Stimulated activated CD8-positive, alpha-beta memory T cell treated with anti-CD3 and anti-CD28 coated beads, Interleukin-12 subunit alpha, Interleukin-12 subunit beta, amount 100 ng/mL, for 24 hours (primary cell): ENCODE data around the gene ILRUN.
"Not testable (repeated sequence)": the region's sequence is repeated elsewhere in the genome, so short reads cannot be mapped to it uniquely, and the experiment has no call there.

ENCODE experiments used
- DNase-seq: peaks from one replicate; pipeline ENCODE4 v3.0.0-alpha.2; 2020; ENCODE audit errors: extremely low read depth

Gene ILRUN

DNA sequence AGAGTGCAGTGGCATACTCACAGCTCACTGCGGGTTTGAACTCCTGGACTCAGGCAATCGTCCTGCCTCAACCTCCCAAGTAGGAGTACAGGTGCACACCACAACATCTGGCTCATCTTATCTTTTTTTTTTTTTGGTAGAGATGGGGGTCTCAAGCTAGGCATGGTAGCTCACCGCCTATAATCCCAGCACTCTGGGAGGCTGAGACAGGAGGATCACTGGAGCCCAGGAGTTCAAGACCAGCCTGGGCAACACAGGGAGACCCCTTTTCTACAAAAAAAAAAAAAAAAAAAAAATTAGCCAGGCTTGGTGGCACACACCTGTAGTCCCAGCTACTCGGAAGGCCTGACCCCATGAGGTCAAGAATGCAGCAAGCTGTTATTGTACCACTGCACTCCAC, 31.5 kb downstream of the ILRUN start:
- DNase-seq, result no peak

DNA sequence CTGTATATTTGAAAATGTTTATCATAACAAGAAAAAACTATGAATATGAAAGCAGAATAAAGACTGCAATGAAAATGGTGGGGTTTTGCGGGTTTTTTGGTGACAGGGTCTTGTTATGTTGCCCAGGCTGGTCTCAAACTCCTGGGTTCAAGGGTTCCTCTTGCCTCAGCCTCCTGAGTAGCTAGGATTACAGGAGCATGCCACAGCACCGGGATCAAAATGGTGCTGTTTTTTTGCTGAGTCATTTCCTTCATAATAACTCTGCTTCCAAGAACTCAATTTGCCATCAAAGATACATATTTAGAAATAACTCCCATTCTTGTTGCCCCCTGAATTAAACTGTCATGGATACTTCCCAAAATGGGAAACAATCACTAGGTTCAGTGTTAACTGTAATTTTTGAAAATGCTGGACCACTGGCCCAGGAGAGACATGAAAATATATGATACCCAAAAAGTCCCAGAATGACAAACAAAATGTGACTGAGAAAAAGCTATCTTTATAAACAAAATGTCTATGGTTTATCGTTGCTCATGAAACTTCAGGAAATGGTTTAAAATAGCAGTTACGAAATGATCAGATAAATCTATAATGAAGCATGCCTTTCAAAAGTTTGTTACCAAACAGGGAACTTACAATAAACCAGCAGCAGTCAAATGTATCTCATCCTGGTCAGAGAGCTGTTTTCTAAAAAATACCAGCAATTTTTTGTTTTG, 32.2 kb downstream of the ILRUN start:
- no peak for DNase-seq

- no peak for DNase-seq
Observed at GRCh38 chr6:34663831-34664255, 32.7 kb downstream of the ILRUN start.

DNA sequence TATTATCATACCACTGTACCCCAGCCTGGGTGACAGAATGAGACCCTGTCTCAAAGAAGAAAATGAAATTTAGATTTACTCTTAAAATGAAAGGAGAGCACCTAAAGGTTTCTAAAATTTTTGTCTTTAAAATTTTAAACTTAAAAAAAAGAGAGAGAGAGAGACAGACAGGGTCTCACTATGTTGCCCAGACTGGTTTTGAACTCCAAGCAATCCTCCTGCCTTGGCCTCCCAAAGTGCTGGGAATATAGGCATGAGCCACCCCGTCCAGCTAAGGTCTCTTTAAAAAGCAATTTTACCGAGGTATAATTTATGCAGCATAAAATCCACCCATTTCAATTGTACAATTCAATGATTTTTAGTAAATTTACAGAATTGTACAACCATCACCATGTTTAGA, 33.2 kb downstream of the ILRUN start:
- no peak for DNase-seq

DNA sequence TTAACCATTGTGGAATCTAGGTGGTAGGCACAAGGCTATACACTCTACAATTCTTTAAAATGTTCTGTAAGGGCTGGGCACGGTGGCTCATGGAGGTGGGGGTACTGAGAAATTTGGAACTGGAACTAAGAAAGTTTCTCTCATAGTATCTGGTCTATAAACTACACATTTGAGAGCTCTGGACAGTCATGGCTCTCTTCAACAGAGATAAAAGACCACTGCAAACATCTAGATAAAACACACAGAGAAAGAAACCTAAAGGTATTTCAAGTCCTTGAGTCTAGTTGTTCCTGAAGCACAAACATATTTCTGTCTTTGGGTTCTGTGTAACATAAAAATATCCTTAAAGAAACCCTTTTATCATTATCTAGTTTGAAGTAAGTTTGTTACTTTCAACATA, 35.2 kb downstream of the ILRUN start:
- no peak for DNase-seq

DNA sequence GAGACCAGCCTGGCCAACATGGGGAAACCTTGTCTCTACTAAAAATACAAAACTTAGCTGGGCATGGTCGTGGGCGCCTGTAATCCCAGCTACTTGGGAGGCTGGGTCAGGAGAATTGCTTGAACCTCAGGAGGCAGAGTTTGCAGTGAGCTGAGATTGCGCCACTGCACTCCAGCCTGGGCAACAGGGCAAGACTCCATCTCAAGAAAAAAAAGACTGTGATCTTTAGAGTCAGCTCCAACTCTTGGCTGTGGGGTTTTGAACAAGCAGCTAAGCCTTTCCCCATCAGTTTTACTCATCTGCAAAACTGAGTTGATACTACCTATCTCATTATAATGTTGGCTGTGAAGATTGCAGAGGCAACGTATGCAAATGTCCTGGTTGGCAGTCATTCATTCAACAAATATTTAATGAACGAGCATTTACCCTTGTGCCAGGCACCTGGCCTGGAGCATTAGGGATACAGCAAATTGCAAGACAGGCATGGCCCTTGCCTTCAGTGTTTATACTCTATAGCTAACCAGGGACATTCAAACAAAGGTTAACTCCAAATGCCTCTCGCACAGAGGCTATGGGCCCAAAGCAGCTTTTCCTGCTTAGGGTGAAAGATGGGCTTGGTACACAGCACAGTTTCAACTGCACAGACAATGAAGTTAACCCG, 37.8 kb downstream of the ILRUN start:
- no peak for DNase-seq

DNA sequence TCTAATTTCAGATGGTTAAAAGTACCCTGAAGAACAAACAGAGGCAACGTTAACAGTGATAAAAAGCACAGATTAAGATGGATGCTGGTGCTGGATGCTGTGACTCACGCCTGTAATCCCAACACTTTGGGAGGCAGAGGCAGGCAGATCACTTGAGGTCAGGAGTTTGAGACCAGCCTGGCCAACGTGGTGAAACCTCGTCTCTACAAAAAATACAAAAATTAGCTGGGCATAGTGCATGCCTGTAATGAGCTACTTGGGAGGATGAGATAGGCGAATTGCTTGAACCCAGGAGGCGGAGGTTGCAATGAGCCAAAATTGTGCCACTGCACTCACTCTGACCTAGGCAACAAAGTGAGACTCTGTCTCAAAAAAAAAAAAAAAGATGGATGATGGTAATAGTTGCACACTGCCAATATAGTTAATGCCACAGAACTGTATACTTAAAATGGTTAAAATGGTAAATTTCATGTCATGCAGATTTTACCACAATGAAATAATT, 38.5 kb downstream of the ILRUN start:
- not testable (repeated sequence) for DNase-seq

GRCh38 chr6:34657307-34657978, 39.1 kb downstream of the ILRUN start:
- DNase-seq, result no peak

GRCh38 chr6:34657037-34657306, 39.6 kb downstream of the ILRUN start:
- DNase-seq, result no peak

DNA sequence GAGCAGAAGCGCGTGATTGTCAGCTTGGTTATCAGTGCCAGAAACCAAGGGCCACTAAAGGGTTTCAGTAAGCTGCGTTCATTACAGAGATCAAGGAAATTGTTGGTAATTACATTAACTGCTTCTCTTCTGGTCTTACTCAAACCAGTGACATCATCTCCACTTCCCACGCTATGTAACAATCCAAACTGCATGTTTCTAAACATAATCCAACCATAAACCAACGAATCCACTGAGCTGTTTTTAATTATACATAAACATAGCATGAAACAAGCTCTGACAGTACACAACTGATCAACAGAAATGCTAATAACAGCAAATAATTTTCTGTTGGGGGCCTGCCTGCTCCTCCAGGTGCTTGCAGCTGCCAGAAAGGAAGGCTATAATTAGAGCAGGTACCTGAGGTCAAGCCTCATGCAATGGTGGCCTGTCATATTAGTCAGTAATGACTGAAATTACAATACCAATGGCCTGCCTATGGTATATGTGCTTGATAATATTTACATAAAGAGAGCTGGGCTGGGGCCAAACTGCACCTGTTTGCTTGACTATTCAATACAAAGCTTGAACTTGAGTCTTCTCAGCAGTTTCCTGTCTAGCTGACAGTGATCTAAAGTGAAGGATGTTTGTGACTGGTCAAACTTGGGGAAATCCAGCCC, 40.1 kb downstream of the ILRUN start:
- no peak for DNase-seq

GRCh38 chr6:34655876-34656377, 40.6 kb downstream of the ILRUN start:
- DNase-seq, result not testable (repeated sequence)

- DNase-seq, result no peak
Observed at GRCh38 chr6:34654061-34654710, 42.4 kb downstream of the ILRUN start.

GRCh38 chr6:34652263-34652662, 44.3 kb downstream of the ILRUN start:
- no peak for DNase-seq

DNA sequence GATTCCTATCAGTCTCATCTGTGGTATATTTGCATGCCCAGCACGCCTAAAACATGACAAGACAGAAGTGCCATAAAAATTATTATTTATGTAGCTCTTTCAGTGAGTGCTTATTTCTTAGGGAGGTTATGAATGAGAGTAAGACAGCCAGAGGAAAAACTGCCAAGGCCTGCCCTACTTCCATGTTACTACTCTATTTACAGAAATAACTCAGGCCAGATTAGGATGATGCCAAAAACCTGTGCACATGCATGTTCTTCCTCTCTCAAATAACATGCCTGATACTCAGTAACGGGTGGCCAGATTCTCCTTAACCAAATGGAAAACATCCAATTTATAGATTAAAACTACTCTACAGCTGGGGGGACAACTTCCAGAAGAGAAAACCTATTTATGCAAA, 45.7 kb downstream of the ILRUN start:
- no peak for DNase-seq

DNA sequence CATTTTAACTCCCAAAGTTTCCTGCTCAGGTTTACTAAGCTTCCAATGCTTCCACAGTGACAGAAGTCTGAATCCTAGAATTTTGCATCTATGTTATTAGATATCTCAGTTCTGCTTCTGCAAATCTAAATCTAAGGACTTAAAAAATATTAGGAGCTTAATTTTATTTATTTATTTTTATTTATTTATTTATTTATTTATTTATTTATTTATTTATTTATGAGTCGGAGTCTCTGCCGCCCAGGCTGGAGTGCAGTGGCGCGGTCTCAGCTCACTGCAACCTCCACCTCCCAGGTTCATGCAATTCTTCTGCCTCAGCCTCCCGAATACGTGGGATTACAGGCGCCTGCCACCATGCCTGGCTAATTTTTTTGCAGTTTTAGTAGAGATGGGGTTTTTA, 46.3 kb downstream of the ILRUN start:
- DNase-seq, result not testable (repeated sequence)

DNA sequence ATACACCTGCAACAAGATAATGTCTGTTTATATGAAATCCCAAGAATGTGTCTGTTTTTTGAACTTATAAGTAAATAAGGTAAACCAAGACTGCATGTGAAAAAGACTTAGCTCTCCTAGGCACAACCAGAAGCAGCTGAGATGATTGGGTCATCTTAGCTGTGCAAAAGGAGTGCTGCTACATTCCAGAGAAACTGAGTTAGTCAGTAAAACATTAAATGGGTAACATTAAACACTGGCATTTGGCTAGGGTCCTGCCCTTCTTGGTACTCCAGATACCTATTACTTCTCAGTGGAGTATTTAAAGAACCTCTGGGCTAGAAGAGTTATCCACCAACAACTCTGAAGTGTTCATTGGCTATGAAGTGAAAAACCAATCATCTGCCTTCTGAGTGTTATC, 47.8 kb downstream of the ILRUN start:
- DNase-seq, result no peak
